GM21529 (cell line): ENCODE measurements around the gene RPGR.

Experiments
- ATAC-seq: cut with Tn5 transposase; IDR thresholded peaks from one replicate; pipeline ENCODE4 v1.9.1; 2021; ENCODE audit not compliant: unreplicated experiment

Gene RPGR

DNA sequence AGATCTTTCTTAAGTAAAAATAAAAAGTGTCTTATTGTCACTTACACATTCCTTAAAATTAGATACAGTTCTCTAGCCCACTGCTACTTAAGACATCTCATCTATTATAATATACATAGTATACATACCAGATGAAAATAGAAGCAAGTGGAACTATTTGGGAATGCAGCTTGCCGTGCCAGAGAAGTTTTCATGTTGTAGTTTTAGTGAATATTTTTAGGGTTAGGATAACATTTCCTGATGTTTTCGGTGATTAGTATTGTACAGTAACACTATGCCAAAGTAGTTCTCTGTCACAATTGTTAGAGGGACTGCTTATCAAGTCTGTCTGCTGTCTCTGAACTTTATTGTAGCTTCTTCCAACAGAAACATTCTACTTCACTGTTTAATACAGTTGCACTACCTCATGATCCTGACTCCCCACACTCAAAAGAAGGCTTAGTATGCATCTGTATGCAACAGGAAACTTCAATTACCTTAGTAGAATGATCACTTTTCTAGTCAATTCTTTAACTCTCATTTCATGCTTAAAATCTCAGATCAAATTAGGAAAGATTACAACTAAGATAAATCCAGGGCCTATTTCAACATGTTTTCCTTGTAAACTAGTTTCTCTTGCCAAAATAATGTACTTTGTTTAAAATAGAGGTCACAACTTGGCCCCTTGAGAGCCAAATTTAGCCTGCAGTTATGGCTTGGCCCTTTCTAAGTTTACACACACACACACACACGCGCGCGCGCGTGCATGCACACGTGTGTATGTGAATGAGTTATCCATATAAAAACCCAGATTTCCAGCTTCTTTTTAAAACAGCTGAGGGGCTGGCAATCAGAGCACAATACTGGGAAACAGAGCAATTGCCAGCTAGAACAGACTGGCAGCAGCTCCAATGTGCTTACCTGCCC lies 64.3 kb downstream of the RPGR start:
- no peak for ATAC-seq

DNA sequence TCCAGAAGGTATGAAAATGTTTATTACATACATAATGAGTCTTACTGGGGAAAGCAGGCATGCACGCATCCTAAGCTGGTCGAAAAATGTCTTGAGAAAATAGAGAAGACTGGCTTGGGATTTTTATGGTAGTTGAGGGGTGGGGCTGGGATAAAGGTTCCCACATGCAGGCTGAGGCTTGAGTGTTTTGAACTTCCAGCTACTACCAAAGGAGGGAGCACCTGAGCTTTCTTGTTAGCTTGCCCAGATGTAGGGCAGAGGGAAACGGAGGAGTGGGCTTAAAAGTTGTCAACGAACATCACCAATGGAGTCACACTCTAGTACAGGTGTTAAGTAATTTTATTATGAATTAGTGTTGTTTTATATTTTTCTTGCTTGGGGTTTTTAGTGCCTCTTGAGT lies 67.1 kb downstream of the RPGR start:
- ATAC-seq, result peak; percentile 87

DNA sequence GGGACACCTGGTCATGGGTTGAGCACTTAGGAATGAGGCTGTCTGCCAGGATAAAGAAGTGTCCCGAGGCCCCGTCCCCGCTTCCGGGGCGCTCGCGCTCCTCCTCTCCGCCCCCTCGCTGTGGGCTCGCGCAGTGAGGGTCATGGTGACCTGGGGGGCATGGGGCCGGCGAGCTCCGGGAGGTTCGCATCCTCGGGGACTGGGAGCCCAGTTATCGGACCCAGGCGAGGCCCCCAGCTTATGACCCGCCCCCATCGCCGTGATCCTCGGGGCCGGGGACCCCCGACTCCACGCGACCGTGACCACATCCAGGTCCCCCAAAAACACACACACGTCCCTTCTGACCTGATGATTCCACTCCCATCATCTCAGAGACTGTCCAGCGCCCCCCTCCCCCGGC lies 71.3 kb downstream of the RPGR start:
- no peak for ATAC-seq

DNA sequence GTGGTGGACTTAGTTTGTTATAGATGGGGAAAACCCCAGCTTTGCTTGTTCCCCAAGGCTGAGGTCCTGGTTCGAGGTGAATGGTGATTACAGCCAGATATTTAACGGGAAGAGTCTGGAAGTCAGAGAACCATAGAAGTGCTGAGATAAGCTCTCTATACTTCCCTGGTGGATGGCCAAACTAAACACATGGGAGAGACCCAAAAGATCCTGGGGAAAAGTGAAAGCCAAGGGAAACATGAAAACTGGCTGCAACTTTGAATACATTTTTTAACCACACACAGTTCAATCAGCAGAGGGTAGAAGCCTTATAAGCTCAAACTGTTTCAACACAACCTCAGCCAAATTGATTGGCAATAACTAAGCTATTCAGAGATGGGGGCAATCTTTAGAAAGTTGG lies 77.3 kb downstream of the RPGR start:
- no peak for ATAC-seq

DNA sequence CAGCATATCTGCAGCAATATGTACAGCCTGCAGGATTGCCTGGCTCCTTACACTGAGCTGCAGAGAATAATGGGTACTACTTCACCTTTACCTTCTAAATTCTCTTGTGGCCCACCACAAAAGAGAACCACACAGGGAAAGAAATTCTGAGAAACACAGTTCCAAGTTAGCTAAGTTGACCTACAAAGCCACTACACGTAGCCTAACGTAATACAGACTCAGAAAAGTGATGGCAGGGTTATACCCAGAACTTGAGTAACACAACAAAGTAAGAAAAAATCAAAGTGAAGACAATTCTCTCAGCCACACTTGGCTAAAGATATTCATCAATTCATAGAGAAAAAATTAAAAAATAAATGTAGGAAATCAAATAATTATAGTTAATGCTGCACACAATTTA lies 80.3 kb downstream of the RPGR start:
- no peak for ATAC-seq

DNA sequence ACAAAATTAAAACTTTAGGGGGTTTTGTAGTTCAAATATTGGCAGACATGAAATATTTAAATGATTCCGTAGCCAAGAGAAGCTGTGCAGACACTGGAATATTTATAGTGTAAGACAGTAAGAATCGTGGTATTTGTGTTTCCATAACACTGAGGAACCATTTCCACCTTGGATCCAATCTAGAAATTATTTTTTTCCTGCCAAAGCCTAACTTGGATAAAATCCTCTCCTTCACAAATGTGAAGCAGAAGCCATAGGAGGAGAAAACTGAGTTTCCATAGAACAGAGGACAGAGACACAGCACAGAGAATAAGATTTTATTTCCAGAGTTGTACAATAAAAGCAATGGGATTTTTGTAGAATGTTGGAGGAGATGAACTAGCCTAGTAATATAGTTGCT lies 86.8 kb downstream of the RPGR start:
- no peak for ATAC-seq

DNA sequence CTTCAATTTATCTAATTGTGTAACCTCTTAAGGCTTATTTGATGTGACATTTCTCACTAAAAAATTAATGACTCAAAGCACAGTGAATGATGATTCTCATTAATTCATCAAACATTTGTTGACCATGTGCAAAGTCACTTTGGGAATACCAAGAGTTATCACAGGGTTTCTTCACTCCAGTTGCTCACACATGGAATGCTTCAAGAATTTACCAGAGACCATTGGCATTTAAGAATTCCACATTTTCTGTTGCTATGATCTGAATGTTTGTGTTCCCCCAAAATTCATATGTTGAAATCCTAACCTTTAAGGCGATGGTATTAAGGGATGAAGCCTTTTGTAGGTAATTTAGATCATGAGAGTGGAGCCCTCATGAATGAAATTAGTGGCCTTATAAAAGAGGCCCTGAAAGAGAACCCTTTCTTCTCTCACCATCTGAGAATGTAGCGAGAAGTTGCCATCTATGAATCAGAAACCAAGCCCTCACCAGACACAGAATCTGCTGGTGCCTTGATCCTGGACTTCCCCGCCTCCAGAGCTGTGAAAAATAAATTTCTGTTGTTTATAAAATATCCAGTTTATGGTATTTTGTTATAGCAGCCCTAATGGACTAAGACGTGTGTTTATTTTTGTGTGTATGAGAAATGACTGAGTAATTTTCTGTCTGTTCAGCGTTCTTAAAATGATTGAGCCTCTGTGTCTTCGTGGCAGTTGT lies 90.3 kb downstream of the RPGR start:
- no peak for ATAC-seq

DNA sequence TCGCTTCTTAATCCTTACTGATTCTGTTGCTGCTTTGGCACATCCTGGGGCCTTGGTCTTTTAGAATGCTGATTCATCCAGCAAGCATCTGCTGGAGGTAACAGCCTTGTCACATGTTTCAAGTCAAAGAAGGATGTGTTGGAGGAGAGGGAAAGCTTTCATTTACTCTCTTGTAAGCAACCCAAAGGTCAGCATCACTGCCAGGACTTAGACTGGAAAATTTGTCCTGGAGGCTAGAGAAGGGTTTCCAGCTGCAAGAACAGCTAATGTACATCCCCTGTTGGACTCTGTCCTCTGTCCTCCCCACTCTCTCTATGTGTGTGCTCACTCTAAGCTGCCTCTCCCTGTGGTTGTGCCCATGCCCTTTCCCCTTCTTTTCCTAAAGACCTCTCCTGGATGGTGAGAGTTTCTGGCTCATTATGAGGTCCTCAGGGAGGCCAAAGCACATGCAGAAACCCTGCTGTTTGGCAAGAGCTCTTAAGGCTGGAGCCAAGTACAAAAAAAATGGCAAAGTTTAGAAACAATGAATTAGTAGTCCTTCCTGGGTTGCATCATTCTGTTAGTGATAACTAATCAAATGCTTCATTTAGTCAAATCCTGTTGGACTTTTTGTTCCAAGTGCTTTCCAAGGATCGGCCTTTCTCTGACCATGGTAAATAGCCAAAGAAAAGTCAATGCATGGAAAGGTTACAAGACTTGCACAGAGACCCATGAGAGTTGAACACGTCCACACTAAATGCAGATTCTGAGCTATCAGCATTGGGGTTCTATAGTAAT lies 93.2 kb downstream of the RPGR start:
- no peak for ATAC-seq

DNA sequence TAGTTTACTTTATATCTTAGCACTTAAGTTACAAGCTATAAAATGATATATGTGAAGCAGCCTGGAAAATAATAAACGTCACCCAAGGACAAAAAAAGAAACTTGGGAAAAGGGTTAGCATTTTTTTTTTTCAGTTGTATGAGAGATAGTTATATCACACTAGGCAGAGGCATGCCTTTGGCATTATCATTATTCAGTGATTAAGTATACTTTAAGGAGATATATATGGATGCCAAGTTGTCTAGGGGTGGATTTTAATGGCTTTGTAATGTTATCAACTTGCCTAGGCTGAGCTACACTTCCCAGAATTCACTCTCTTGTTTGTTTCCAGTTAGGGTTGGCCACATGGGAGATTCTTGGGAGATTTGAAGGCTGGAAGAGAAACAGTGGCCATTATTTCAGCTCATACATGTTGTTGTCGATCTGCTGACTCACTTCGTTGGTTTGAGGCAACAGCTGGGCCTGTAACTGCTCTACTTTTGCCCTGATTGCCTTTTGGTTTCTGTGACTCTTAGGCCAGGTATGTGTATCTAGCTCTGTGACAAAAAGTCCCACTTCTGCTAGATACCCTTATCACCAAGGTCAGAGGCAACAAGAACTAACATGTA lies 95.1 kb downstream of the RPGR start:
- ATAC-seq, result no peak

DNA sequence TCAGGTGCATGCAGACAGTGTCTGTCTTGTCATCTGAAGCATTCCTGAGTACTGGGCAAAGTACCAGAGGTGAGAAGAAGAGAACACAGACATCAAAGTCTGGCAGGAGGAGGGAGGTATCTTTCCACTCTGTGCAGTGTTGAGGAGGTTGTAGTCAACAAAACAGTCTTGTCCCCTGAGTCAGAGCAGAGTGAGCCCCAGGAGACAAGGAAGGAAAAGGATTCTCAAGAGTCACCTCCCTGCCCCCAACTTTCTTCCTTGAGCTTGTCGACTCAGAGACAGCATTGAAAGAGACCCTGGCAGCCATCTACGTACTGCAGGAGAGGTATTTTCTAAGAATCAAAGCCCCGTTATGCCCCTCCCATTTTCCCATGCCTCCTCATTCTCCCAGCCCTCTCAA lies 102.2 kb downstream of the RPGR start:
- no peak for ATAC-seq

DNA sequence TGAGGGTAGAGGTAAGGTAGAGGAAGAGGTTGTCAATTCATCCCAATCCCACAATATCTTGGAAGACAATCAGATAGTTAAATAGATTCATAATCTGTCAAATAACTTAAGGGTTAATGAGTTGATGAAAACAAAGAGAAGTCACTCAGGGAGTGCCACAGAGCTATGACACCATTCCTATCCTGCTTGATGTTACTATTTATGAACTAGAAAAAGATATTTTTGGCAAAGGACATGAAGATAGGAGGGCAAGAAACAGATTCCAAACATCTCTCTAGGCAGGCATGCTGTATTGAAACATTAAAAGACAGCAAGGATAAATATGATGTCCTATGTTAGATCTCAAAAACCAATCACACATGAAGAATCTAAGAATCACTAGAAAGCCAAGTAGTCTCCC lies 103.1 kb downstream of the RPGR start:
- ATAC-seq, result no peak

DNA sequence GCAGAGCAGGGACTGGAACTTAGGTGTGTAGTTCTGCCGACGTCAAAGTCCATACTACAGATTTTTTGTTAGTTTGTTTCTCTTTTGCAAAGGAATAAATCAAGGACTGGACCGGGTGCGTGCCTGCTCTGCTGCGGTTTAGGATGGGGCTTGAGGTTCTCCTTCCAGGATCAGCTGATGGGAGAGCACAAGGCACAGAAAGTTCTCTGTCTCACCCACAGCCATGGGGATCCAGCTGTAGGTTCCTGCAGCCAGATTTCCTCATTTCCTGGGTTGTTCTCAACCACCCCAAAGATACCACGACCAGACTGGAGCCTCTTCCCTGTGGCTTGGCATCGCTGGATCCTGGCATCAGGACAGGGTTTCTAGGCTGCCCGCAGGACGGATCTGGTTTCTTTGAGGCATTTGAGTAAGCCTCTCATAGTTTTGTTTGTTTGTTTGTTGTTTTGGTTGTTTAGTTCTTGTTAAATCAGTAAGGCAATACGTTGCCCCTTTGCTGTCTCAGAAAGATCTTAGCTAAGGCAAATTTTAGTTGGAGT lies 105.8 kb downstream of the RPGR start:
- no peak for ATAC-seq

DNA sequence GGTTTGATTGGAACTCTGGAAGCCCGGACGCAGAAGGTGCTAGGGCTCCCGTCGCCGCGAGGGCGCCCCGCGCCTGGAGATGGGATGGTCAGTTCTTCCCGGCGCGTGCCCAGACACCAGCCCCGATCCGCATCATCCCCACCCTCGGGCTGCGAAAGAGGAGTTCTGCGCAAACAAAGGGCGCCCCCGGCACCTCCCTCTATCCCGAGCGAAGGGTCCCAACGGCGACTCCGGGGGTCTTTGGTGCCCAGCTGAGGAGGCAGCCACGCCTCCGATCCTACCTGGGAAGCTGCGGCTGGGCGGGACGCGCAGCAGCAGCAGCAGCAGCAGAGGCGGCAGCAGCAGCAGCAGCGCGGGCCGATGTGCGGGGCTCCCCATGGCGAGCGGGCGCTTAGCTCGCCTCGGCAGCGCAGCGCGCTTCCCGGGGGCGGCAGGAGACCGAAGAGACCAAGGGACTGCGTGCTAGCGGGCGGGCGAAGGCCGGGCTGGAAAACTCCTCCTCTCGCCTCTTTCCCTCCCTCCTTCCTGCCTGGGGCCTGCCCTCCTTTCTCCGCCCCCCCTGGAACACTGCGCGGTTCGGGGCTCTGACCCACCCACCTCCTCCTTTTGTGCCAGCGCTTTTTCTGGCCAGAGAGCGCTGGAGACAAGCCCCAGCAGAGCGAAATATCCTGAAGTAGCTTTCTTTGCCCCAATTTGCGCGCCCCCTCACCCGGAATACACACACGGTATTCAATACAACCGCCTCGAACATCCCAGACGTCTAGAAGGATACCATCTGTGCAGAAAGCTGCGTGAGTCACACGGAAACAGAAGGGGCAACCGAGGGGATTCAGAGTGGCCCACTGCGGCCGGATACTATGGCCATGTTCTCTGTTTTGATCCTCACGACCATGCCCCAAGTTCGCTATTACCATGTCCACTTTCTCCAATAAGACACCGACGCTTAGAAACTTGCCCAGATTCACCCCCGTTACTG lies 106.6 kb downstream of the RPGR start, which contains the start of gene SRPX:
Gene SRPX, minus strand, starts transcription at position 457 of the 976 bp plus-strand sequence. Its CDS starts 79 bp downstream, at position 378.
- peak; percentile 13 for ATAC-seq

DNA sequence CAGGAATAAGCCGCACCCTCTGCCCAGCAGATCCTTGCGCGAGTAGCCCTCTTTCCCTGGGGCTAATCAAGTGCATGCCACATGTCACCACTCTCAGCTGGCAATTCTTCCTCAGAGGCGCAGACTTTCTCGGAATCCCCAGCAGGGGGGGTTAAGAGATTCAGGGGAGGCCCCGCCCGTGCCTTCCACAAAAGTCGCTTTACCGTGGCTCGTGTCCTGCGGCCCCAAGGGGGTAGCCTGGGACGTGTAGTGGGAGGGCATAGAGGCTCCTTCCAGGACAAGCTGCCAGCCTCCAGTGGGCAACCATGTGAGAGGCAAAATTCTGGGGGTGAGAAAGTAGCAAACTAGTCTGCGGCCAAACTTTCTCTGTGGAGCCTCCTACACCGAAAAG lies 107.3 kb downstream of the RPGR start:
- peak; percentile 53 for ATAC-seq
